ENCODE results near the gene AP1M2.

GRCh38 chr19:10634430-10634829, 47.3 kb upstream of the AP1M2 start:
- TF ChIP-seq POLR2AphosphoS5 (IDR thresholded peaks at IDR 0.05; ENCODE audit: borderline replicate concordance, low read depth, low read length) (no peak), EZH2 (IDR thresholded peaks at IDR 0.05) (no peak)
